ENCODE measurements around the gene FAM107B. TPM values are rescaled to one million over a fixed set of nuclear protein-coding genes. Genes with fewer than 3 reads are reported as not detected.

FAM107B gene
- total and polyA plus RNA-seq, 4 experiments from 2014 or later, result 191 to 346 (median 238) TPM

GRCh38 chr10:14800397-14800796 is 25.7 kb upstream of the FAM107B start:
- H3K27me3 Mint-ChIP-seq, result peaks cover 0 to 2% of the 10 kb centered on the region in 2 donors
- ChIA-PET POLR2A (ENCODE audit: partially characterized antibody) (no interaction called here), CTCF (ENCODE audit: partially characterized antibody) (interaction anchor here (0.5 kb wide), 1 partner anchor 303 kb away, joined by 3 read pairs; no protein-coding TSS in a partner anchor)
- DNase-seq, result no peak
- intact Hi-C loops (cut with micrococcal nuclease), result no loop called here
- Histone ChIP-seq H3K27me3 (ENCODE audit: insufficient read depth, low read length) (no peaks in the 10 kb centered on the region), H3K4me3 (ENCODE audit: low read length in 2 of 2) (no peak overlapping the region), H3K36me3 (ENCODE audit: insufficient read depth, low read length) (no peaks in the 10 kb centered on the region), H3K9me3 (ENCODE audit: control insufficient read depth in 1 of 2, low read length in 2 of 2) (no peaks in the 10 kb centered on the region), H3K27ac (ENCODE audit: low read depth, low read length) (no peak overlapping the region), H3K4me1 (ENCODE audit: insufficient read depth, low read length) (no peaks in the 10 kb centered on the region)
- H3K4me1 Mint-ChIP-seq, result no peaks in the 10 kb centered on the region
- H3K36me3 Mint-ChIP-seq, result no peaks in the 10 kb centered on the region
- H3K27ac Mint-ChIP-seq, result peak overlapping the region in 1 of 7 donors; percentile 29
- no peak overlapping the region for H3K4me3 Mint-ChIP-seq
- H3K9me3 Mint-ChIP-seq, result no peaks in the 10 kb centered on the region

- POLR2A ChIA-PET (ENCODE audit: partially characterized antibody), result no interaction called here
- no peak for DNase-seq
These were observed 23.9 kb upstream of the FAM107B start for GRCh38 chr10:14798636-14799035.

GRCh38 chr10:14787938-14788337 is 13.2 kb upstream of the FAM107B start:
- no peaks in the 10 kb centered on the region for H3K9me3 ChIP-seq (ENCODE audit: control insufficient read depth in 1 of 2, low read length in 2 of 2)
- H3K27me3 Mint-ChIP-seq, result no peaks in the 10 kb centered on the region
- ChIA-PET POLR2A (ENCODE audit: partially characterized antibody) (no interaction called here), CTCF (ENCODE audit: partially characterized antibody) (no interaction called here)
- H3K9me3 Mint-ChIP-seq, result peaks cover 2 to 11% (median 6%) of the 10 kb centered on the region in 8 donors
- H3K27me3 ChIP-seq (ENCODE audit: insufficient read depth, low read length), result no peaks in the 10 kb centered on the region
- no peaks in the 10 kb centered on the region for H3K4me1 ChIP-seq (ENCODE audit: insufficient read depth, low read length)
- H3K27ac Mint-ChIP-seq, result peak overlapping the region in 1 of 7 donors; percentile 19
- no peaks in the 10 kb centered on the region for H3K36me3 Mint-ChIP-seq
- H3K4me3 ChIP-seq (ENCODE audit: low read length in 2 of 2), result no peak overlapping the region
- H3K36me3 ChIP-seq (ENCODE audit: insufficient read depth, low read length), result no peaks in the 10 kb centered on the region
- intact Hi-C loops (cut with micrococcal nuclease), result no loop called here
- H3K27ac ChIP-seq (ENCODE audit: low read depth, low read length), result no peak overlapping the region
- peaks cover 0 to 1% (median under 1%) of the 10 kb centered on the region in 4 donors for H3K4me1 Mint-ChIP-seq
- H3K4me3 Mint-ChIP-seq, result no peak overlapping the region
- no peak for DNase-seq

More at GRCh38 chr10:14798636-14799035, 23.9 kb upstream of the FAM107B start:
- H3K27ac ChIP-seq (ENCODE audit: low read depth, low read length), result no peak overlapping the region
- intact Hi-C loops (cut with micrococcal nuclease), result no loop called here
- H3K36me3 Mint-ChIP-seq, result no peaks in the 10 kb centered on the region
- H3K36me3 ChIP-seq (ENCODE audit: insufficient read depth, low read length), result no peaks in the 10 kb centered on the region
- no peaks in the 10 kb centered on the region for H3K9me3 ChIP-seq (ENCODE audit: control insufficient read depth in 1 of 2, low read length in 2 of 2)
- H3K4me1 ChIP-seq (ENCODE audit: insufficient read depth, low read length), result no peaks in the 10 kb centered on the region
- H3K27me3 Mint-ChIP-seq, result peaks cover 0 to 2% of the 10 kb centered on the region in 2 donors
- no peak overlapping the region for H3K27ac Mint-ChIP-seq
- CTCF ChIA-PET (ENCODE audit: partially characterized antibody), result no interaction called here
- no peaks in the 10 kb centered on the region for H3K4me1 Mint-ChIP-seq
- no peaks in the 10 kb centered on the region for H3K27me3 ChIP-seq (ENCODE audit: insufficient read depth, low read length)
- H3K4me3 Mint-ChIP-seq, result no peak overlapping the region
- no peak overlapping the region for H3K4me3 ChIP-seq (ENCODE audit: low read length in 2 of 2)
- no peaks in the 10 kb centered on the region for H3K9me3 Mint-ChIP-seq

- H3K4me3 ChIP-seq (ENCODE audit: low read length in 2 of 2), result no peak overlapping the region
- H3K9me3 ChIP-seq (ENCODE audit: control insufficient read depth in 1 of 2, low read length in 2 of 2), result no peaks in the 10 kb centered on the region
- H3K4me3 Mint-ChIP-seq, result no peak overlapping the region
- CTCF ChIA-PET (ENCODE audit: partially characterized antibody), result no interaction called here
- peak overlapping the region in 1 of 7 donors; percentile 9 for H3K27ac Mint-ChIP-seq
- H3K36me3 Mint-ChIP-seq, result no peaks in the 10 kb centered on the region
- H3K27ac ChIP-seq (ENCODE audit: low read depth, low read length), result no peak overlapping the region
- no peaks in the 10 kb centered on the region for H3K36me3 ChIP-seq (ENCODE audit: insufficient read depth, low read length)
- no peaks in the 10 kb centered on the region for H3K27me3 ChIP-seq (ENCODE audit: insufficient read depth, low read length)
- H3K4me1 ChIP-seq (ENCODE audit: insufficient read depth, low read length), result no peaks in the 10 kb centered on the region
- no peak for DNase-seq
- POLR2A ChIA-PET (ENCODE audit: partially characterized antibody), result no interaction called here
- H3K27me3 Mint-ChIP-seq, result no peaks in the 10 kb centered on the region
- intact Hi-C loops (cut with micrococcal nuclease), result no loop called here
- H3K4me1 Mint-ChIP-seq, result peaks cover 3 to 6% (median 4%) of the 10 kb centered on the region in 4 donors
- H3K9me3 Mint-ChIP-seq, result peaks cover 2 to 11% (median 6%) of the 10 kb centered on the region in 8 donors
These were observed 9.9 kb upstream of the FAM107B start for GRCh38 chr10:14784459-14785055.

GRCh38 chr10:14782691-14783363 is 8.1 kb upstream of the FAM107B start:
- H3K9me3 ChIP-seq (ENCODE audit: control insufficient read depth in 1 of 2, low read length in 2 of 2), result no peaks in the 10 kb centered on the region
- peaks cover 0 to 11% (median 6%) of the 10 kb centered on the region in 8 donors for H3K9me3 Mint-ChIP-seq
- ChIA-PET CTCF (ENCODE audit: partially characterized antibody) (no interaction called here), POLR2A (ENCODE audit: partially characterized antibody) (no interaction called here)
- no peaks in the 10 kb centered on the region for H3K27me3 Mint-ChIP-seq
- intact Hi-C loops (cut with micrococcal nuclease), result no loop called here
- H3K36me3 ChIP-seq (ENCODE audit: insufficient read depth, low read length), result no peaks in the 10 kb centered on the region
- no peaks in the 10 kb centered on the region for H3K36me3 Mint-ChIP-seq
- no peak overlapping the region for H3K4me3 ChIP-seq (ENCODE audit: low read length in 2 of 2)
- H3K27ac ChIP-seq (ENCODE audit: low read depth, low read length), result no peak overlapping the region
- DNase-seq, result no peak
- peaks cover 3 to 11% (median 5%) of the 10 kb centered on the region in 4 donors for H3K4me1 Mint-ChIP-seq
- H3K27me3 ChIP-seq (ENCODE audit: insufficient read depth, low read length), result no peaks in the 10 kb centered on the region
- H3K4me3 Mint-ChIP-seq, result peak overlapping the region in 1 of 8 donors; percentile 35
- peak overlapping the region in 1 of 7 donors; percentile 62 for H3K27ac Mint-ChIP-seq
- H3K4me1 ChIP-seq (ENCODE audit: insufficient read depth, low read length), result no peaks in the 10 kb centered on the region

GRCh38 chr10:14781763-14782162 is 7.1 kb upstream of the FAM107B start:
- Mint-ChIP-seq H3K27ac (no peak overlapping the region), H3K27me3 (no peaks in the 10 kb centered on the region), H3K4me1 (peaks cover 3 to 11% (median 5%) of the 10 kb centered on the region in 4 donors), H3K9me3 (peaks cover 0 to 11% (median 6%) of the 10 kb centered on the region in 8 donors), H3K4me3 (no peak overlapping the region), H3K36me3 (no peaks in the 10 kb centered on the region)
- Histone ChIP-seq H3K4me1 (ENCODE audit: insufficient read depth, low read length) (no peaks in the 10 kb centered on the region), H3K27me3 (ENCODE audit: insufficient read depth, low read length) (no peaks in the 10 kb centered on the region), H3K27ac (ENCODE audit: low read depth, low read length) (no peak overlapping the region), H3K9me3 (ENCODE audit: control insufficient read depth in 1 of 2, low read length in 2 of 2) (no peaks in the 10 kb centered on the region), H3K36me3 (ENCODE audit: insufficient read depth, low read length) (no peaks in the 10 kb centered on the region), H3K4me3 (ENCODE audit: low read length in 2 of 2) (no peak overlapping the region)
- intact Hi-C loops (cut with micrococcal nuclease), result no loop called here
- no peak for DNase-seq
- CTCF ChIA-PET (ENCODE audit: partially characterized antibody), result no interaction called here
- POLR2A ChIA-PET (ENCODE audit: partially characterized antibody), result no interaction called here

- Histone ChIP-seq H3K4me1 (ENCODE audit: insufficient read depth, low read length) (no peaks in the 10 kb centered on the region), H3K9me3 (ENCODE audit: control insufficient read depth in 1 of 2, low read length in 2 of 2) (no peaks in the 10 kb centered on the region), H3K36me3 (ENCODE audit: insufficient read depth, low read length) (no peaks in the 10 kb centered on the region), H3K4me3 (ENCODE audit: low read length in 2 of 2) (no peak overlapping the region), H3K27ac (ENCODE audit: low read depth, low read length) (no peak overlapping the region), H3K27me3 (ENCODE audit: insufficient read depth, low read length) (no peaks in the 10 kb centered on the region)
- ChIA-PET CTCF (ENCODE audit: partially characterized antibody) (no interaction called here), POLR2A (ENCODE audit: partially characterized antibody) (no interaction called here)
- Mint-ChIP-seq H3K4me1 (peaks cover 3 to 11% (median 5%) of the 10 kb centered on the region in 4 donors), H3K9me3 (peaks cover 0 to under 1% (median 0%) of the 10 kb centered on the region in 8 donors), H3K27me3 (no peaks in the 10 kb centered on the region), H3K4me3 (no peak overlapping the region), H3K27ac (peak overlapping the region in 1 of 7 donors; percentile 19), H3K36me3 (no peaks in the 10 kb centered on the region)
- no peak for DNase-seq
- intact Hi-C loops (cut with micrococcal nuclease), result no loop called here
These were observed 4.4 kb upstream of the FAM107B start for GRCh38 chr10:14779001-14779651.
